ENCODE measurements around the gene HOXA2.

HOXA2 gene

DNA sequence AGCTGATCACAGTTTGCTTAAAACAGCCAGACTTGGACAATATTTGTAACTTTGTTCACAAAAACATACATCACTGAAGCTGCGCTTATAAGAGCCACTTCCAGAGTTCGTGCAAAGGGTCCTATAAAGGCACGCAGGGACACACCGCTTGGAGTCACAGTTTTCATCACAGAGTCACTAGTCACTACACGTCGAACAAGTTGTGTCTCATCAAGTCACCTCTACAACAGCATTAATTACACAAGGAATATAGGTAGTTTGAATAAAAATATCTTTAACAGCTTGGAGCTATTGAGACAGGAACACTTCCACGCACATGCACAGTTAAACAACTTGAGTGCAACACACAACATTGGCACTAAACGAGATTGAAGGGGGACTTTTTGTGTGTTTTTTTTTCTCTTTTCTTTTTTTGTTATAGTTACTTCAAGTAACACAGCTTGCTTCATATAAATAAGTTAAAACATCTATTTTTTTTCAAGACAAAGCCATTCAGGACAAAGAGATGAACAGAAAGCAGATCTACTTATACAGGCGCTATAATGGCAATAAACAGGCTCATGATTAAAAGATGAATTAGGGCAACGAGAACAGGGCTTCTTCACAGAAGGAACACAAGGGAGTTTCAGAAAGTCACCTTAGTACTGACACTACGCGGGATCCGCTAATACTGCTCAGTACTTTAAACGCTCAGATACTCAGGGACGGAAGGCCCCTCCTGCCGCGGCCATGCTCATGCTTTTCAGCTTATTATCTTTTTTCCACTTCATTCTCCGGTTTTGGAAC lies 38.8 kb upstream of the HOXA2 start:
- DNase-seq (ENCODE audit: low read depth in 2 of 2): no peak

DNA sequence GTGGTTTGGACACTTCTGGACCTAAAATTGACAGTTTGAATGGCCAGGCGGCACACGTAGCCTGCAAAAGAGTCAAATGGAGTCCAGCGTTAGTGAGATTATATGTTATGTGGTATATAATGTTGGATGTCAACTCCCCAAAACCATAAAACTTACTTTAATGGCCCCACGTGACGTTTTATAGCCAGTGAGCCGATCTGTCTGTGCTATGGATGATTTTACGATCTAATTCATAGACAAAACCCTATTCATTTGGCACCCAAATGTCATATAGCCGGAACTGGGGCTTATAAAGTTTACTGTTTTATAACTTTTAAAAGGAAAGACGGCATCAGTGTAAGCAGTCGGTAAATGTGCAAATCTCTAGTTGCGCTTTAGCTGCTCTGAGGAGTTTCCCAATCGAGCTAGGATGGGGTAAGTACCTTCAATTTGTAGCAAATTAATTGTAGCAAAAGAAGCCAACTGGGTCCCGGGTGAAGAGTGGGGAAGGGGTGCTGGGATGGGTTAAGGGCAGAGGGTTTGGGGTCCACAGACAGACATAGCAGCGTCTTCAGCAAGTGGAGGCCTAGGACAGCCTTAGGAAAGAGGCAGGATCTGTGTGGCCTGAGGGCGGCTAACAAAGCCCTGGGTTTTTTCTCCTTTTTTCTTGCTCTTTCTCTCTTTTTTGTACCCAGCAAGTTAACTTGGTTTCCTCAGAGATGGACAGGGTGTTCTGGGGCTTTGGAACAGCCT lies 37.8 kb upstream of the HOXA2 start:
- DNase-seq (ENCODE audit: low read depth in 2 of 2): no peak

DNA sequence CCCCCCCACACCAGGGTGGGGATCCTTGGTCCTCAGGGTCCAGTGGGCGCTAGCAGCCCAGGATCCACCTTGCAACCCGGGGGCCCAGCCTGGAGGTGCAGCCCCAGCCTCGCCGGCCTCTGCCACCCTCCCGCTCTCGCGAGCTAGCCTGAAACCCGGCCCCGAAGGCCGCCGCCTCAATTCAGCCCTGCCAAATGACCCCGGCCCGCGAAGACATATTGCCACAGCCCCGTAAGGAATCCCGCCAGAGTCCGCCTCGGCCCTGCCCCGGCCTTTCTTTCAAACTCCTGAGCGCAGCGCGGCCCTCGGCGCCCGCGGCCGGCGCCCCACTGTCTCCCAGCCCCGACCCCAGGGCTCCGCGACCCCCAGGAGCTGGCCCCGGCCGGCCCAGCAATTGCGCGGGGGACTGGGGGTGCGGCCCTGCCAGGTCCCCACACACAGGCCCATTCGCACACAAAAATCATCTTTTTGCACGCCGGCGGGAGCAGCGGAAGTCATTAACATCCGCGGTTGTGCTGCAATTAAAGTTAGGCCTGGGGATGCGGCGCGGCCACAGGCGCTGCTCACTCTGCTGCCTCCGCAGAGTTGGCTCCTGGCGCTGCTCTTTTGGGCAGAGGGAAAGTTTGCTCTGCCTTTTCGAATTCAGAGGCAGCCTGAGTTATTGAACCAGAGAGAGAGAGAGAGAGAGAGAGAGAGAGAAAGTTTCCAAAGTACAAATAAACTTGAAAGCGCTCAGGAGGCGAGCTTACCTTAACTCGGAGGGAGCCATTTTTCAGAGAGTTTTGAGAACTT lies 37.0 kb upstream of the HOXA2 start:
- DNase-seq (ENCODE audit: low read depth in 2 of 2): no peak

- no peak for DNase-seq (ENCODE audit: low read depth in 2 of 2)
Measured at GRCh38 chr7:27138985-27139333, 36.5 kb upstream of the HOXA2 start.

DNA sequence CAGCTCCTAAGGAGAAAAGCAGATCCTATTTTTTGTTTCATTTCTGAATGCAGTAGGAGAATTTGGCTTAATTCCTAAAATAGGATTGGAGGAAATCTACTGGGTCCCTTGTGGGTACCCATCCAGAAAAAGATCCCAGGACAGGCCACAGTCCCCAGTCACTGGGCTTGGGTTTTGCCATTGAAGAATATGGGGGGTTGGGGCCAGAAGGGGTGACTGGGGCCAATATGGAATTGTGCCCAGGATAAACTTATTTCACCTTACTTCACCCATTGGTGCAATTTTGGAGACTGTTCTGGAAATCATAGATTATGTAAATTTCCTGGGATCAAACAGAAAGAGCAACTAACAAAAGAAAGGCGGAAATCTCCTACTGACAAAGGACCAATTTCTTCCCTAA lies 36.0 kb upstream of the HOXA2 start:
- DNase-seq (ENCODE audit: low read depth in 2 of 2): no peak

DNA sequence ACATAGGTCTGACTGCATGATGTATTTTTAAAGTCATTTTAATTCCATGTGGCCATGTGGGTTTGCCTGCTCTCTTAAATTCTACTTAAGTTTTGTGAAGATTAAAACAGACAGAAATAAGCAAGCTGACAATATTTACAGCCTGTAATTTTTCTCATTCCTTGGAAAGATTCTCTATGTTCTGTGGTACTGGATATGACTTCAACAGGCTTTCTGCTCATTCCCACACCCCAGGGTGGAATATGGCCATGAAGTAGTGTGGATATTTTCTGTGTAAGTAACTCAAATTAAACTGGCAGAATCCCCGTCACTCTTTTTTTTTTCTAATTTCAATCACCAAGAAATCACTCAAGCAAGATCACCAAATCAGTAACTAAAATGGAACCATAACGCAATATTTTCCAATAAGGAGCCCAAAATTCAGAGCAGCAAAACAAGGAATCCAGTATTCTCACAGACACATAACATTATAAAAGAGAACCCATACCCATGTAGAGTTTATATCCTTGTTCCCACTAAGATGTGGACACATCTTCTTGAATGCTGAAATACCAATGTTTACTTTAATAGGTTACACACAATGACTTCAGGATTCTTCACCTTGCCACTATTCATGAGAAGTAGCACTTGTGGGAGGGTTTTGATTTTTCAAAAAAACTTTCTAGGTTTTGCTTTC lies 35.3 kb upstream of the HOXA2 start:
- DNase-seq (ENCODE audit: low read depth in 2 of 2): no peak

- no peak for DNase-seq (ENCODE audit: low read depth in 2 of 2)
Measured at GRCh38 chr7:27134392-27134791, 31.9 kb upstream of the HOXA2 start.

DNA sequence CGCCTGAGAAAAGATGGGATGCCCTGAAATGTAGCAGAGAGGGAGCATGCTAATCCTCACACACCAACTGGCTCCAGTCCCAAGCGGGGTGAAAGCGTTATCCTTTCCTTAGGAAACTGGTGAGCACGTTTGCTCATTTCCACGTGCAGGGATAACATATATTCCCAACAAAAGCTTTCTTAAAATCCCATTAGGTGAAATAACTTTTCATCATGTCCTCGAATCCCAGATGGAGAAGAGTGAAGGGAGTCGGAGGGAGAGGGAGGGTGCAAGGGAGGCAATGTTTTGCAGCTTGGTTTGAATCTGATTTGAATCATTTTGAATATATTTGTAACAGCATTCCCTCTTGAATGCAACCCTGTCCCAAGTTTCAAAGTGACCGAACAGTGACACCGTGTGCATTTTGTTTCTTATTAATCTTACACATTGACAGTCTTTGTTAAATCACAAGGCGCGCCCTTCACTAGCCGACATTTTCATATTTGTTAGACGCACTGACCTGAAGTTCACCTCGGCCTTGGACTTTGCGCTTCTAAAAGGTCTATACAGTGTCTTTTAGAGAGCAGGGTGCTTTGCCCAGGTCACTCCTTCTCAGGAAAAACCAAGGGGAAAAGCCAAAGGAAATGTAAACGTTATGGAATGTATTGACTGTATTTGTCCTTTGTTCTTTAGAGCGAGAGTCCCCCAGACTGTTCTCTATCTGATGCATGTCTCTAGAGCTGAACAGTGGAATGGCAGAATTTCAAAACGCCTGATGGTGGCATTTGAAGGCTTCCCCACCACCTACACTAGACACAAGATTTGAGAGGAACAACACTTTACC lies 31.1 kb upstream of the HOXA2 start:
- no peak for DNase-seq (ENCODE audit: low read depth in 2 of 2)

DNA sequence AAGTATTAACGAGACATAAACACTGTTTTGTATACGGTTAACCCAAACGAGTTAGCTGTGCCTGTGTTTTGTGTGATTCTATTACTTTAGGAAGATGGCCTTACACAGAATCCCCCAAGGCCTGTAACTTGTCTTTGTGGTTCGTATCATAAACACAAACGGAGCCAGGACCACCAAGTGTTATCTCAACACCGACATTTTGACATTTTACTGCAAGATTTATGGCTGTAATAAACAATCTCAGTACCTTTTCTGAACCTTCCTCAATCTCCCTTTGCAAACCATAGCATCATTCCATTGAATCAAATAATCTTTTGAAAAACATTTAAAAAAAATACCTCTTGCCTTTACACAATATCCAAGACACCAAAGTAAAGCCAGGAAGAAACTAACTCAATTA lies 30.5 kb upstream of the HOXA2 start:
- no peak for DNase-seq (ENCODE audit: low read depth in 2 of 2)

DNA sequence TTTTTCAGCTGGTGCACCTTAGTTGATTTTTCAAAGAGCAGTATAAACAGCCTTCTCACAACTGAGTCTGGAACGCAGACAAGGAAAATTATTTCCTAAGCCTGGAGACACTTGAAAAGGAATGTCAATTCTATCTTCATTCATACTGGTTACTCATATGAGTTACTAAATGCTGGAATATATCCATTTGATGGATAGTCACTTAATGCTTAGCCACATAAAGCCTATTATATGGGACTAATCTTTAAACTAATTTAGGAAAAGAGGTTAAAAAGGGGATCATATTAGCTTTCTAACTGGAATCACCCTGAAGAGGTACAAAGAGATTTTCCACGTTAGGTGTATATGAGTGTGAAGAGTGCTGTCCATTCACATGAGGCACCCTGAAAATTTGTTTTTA lies 29.7 kb upstream of the HOXA2 start:
- no peak for DNase-seq (ENCODE audit: low read depth in 2 of 2)

- no peak for DNase-seq (ENCODE audit: low read depth in 2 of 2)
Measured at GRCh38 chr7:27131390-27131819, 28.9 kb upstream of the HOXA2 start.

DNA sequence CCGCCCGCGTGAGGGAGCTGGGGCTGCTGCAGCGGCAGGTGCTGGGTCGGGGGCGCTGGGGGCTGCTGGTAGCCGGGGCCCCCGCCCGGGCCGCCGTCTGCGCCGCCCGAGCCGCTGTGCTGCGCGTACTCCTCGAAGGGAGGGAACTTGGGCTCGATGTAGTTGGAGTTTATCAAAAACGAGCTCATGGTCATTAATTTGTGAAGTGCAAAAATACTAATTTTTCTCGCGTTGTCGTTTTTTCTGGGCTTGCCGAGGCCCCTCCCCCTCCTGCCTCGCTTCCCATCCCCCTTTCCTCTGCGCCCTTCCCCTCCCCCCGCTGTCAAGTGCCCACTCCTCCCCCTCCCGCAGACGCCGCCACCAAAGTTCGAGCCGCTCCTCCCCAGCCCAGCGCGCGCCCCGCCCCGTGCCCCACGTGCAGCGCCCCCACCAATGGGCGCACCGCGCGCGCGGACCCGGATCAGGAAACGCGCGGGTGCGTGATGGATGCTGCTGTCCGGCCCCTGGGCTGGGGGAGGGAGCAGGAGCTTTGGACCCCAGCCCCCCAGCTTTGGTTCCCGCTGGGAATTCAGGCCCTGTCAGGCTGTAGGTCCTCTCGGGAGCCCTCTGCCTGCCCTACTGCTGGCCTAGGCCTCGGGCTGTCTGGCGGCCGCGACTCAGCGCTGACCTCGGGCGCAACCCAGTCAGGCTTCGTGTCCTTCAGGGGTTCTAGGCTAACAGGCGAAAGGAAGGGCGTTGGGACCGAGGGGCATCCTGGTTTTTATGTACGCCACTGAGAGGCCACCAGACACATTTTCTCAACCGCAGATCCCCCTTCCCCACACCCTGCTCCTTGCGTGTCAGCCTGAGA lies 28.3 kb upstream of the HOXA2 start, which contains the start of gene HOXA4:
Gene HOXA4, minus strand, starts transcription at position 218 of the 850 bp plus-strand sequence. Its CDS starts 24 bp downstream, at position 194.
- peak; percentile 45 to 56 for DNase-seq (ENCODE audit: low read depth in 2 of 2)

DNA sequence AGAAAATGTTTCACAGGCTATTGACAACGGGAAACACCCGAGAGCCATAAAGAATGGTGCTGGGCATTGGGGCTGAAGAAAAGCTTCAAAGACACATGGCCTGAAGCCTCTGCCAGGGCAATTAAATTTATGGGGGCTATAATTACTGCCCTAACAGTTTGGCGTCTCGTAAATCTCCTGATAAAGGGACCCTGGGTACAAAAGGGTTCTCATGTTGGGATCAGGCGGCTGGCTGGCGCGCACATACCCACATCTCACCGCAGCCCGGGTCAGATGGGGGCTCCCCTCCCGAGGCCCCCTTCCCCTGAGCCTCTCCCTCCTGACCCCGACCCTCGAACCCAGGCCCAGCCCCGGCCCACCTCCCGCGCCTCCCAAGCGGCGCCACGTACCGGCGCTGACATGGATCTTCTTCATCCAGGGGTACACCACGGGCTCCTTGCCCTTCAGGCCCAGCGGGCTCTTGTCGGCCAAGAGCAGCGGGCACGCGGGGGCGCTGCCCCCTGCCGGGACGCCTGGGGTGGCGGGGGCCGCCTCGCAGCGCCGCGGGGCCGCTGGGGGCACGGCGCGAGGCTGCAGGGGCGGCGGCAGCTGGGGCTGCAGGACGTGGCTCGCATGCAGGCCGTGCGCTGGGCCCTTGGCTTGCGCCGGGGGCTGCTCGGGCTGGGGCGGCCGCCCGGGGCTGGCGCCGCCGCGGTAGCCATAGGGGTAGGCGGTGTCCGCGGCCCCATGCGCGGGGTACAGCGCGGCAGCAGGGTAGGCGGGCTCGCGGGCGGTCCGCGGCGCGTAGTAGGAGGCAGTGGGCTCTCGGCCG lies 27.5 kb upstream of the HOXA2 start:
- DNase-seq (ENCODE audit: low read depth in 2 of 2): no peak

DNA sequence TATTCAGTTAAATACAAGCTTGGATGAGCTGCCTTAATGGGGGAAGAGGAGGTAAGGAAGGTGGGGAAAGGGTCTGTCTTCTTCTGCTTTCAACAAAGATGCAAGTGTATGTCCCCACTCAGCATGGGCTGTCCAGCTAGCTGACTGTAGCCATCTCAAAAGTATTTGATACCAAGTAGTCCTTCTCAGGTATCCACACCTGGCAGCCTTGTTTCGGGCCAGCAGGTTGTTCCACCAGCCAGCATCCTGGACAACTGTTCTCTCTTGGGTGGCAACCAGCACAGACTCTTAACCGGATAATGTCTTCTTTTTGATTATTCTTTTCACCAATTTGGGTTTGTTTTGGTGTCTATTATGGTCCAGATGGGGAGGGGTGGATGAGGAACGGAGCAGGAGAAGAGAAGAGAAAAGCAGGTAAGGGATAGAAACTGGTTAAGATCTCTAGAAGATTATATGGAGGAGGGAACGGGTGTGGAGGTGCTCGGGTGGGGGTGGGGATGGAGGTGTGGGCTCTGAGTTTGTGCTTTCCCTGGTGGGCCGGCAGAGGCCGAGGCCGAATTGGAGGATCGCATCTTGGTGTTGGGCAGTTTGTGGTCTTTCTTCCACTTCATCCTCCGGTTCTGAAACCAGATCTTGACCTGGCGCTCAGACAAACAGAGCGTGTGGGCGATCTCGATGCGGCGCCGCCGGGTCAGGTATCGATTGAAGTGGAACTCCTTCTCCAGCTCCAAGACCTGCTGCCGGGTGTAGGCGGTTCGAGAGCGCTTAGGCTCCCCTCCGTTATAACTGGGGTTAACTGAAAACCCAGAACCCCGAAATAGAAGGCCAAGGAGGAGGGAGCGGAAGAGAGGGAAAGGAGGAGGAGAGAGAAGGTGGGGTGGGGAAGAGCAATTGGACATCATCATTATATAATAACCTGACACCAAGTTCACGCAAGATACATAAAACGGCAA lies 26.6 kb upstream of the HOXA2 start:
- DNase-seq (ENCODE audit: low read depth in 2 of 2): no peak

DNA sequence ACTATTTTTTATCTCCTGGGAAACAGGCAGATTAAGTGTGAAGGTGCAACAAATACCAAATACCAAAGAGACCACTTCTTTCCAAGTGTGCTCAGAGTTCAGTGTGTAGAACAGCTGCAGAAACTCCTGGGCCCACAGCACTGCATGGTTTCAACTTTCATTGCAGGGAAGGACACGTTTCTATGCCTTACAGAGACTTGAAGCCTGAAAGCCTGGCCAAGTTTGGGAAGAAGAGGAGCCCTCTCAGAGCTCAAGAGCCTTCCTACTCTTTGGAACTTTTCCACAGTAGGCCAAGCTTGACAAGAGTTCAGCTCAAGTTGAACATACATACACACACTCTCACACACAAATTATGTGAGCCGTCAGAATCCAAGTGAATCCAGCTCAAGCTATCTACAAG lies 25.6 kb upstream of the HOXA2 start:
- no peak for DNase-seq (ENCODE audit: low read depth in 2 of 2)

GRCh38 chr7:27126596-27127327 lies 24.3 kb upstream of the HOXA2 start:
- DNase-seq (ENCODE audit: low read depth in 2 of 2): no peak

DNA sequence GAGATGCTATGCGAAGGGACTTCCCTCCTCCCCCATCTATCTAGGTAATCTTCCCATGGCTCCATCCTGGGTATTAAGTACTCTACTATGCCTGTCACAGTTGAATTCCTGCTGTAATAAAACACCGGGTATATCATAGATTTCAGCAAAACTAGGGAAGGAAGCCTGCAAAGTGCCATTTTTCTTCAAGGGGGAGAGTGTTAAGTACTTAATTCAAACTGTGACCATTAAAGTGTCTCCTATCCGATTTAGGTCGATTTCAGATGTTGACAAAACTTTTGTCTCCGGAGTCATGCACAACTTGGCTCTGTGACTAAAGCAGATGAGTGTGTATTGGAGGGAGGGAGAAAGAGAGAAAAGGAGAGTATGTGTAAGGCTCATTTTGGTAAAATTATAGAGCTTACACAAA lies 23.5 kb upstream of the HOXA2 start:
- no peak for DNase-seq (ENCODE audit: low read depth in 2 of 2)
